GM18951 (cell line): ENCODE measurements around the gene FBXL3.
A peak's percentile ranks its signal among the peaks of the same experiment; 100 is the strongest.

Experiments
- POLR2A ChIP-seq: IDR thresholded peaks from 4 replicates; pipeline ENCODE4 v1.6.1; 2011; ENCODE audit warnings: mild to moderate bottlenecking; ENCODE audit not compliant: insufficient read length, insufficient read depth; ENCODE audit errors: extremely low read depth
- in situ Hi-C: fragments of 300-500 bp; cut with MboI; formaldehyde crosslinking; loops from one replicate; pipeline ENCODE4 v1.12.0; 2022; ENCODE audit warnings: low sequenced_read_pairs, mixed read lengths, inconsistent platforms; ENCODE audit not compliant: unreplicated experiment

FBXL3 gene

DNA sequence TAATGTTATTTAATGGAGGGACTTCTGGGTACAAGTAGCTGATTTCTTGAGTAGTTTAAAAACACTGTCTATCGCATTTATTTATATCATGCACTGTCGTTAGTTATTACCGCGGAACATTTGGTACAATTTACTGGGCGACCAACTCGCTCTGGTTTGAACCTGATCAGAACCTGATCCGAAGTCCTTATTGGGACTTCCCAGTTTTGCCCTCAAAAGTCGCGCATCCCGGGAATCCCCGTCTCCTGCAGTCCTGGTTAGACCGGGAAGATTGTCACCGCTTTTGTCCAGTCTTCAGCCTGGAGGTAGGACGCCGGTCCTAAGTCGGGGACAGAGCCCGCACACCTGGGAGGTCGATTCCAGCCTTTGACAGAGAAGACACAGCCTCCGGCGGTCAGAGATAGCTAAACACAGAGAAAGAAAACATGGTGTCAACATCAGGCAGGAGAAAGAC is 34.4 kb downstream of the FBXL3 start:
- no peak for TF ChIP-seq POLR2A
- in situ Hi-C loops: no loop called here

GRCh38 chr13:76991796-76992547 is 35.0 kb downstream of the FBXL3 start, which contains the start of gene CLN5:
Gene CLN5, plus strand, starts transcription at chr13:76992081. Its CDS starts 18 bp downstream, at chr13:76992099.
- in situ Hi-C loops: no loop called here
- TF ChIP-seq POLR2A: peak; percentile 98

GRCh38 chr13:76991432-76991795 is 35.5 kb downstream of the FBXL3 start:
- TF ChIP-seq POLR2A: no peak
- in situ Hi-C loops: no loop called here

- no peak for TF ChIP-seq POLR2A
- in situ Hi-C loops: no loop called here
These were observed 43.3 kb downstream of the FBXL3 start for GRCh38 chr13:76983676-76984075.

GRCh38 chr13:76982061-76982460 is 44.9 kb downstream of the FBXL3 start:
- TF ChIP-seq POLR2A: no peak
- in situ Hi-C loops: no loop called here

GRCh38 chr13:76980075-76980718 is 46.8 kb downstream of the FBXL3 start:
- no peak for TF ChIP-seq POLR2A
- in situ Hi-C loops: no loop called here

DNA sequence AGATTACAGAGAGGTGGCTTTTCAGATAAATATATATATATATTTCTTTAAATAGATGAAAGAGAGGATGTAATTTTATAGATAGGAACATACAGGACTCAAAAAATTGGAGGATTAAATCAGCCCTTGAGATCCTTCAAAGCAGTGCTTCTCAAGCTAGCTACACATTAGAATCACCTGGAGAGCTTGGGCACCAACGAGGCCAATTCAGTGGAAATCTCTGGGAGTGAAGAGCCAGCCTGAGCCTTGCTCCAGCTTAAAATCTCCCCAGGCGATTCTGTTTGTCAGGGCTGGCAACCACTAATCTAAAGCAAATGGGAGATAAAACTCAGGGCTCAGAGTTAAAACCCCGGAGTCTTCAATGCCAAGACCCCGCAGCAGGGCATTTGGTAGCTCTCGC is 50.0 kb downstream of the FBXL3 start:
- in situ Hi-C loops: no loop called here
- TF ChIP-seq POLR2A: no peak

DNA sequence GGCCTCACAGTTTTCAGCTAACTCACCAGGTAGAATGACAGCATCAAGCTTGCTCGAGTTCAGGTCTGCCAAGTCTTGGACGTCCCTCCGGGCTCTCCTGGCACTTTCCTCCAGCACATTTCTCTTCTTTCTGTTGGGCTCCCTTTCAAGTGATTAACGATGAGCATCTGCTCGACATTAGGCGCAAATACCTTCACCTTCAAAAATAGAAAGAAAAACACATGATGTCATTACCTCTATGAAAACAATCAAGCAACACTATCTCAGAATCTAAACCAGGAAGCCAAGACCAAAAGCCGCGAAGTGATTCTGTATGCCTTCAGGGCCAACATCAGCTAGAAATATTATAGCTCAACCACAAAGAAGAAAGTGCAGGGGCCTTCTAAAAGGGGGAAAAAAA is 50.5 kb downstream of the FBXL3 start:
- TF ChIP-seq POLR2A: no peak
- in situ Hi-C loops: no loop called here

DNA sequence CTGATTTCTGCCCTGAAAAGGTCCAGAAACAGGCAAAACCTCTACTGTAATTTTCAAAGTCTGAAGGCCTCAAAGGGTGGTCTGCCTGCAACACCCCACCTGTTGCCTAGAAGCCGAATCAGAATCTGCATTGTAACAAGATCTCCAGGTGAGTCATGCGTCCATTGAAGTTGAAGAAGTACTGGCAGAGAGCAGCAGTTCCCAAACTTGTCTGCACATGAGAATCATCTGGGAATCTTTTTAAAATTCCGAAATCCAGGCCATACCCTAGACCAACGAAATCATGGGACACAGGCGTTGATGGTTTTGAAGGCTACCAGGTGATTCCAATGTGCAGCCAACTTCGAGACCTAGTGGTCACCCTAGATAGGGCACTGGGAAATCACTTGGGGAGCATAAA is 51.1 kb downstream of the FBXL3 start:
- TF ChIP-seq POLR2A: no peak
- in situ Hi-C loops: no loop called here

DNA sequence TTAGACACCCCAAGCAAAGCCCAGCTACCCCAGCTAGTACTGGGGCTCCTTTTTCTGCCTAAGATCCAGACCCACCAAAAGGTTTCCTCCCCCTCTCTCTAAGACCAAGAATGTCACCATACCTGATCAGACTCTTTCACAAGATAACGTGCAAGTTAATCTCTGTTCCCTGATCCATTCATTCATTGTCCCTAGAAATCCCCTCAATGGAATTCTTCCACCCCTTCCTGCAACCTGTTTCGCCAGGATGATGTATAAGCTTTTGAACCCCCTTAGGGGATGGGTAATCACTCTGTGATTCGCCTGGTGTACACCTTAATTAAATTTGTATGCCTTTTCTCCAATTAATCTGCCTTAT is 52.4 kb downstream of the FBXL3 start:
- TF ChIP-seq POLR2A: no peak
- in situ Hi-C loops: no loop called here

DNA sequence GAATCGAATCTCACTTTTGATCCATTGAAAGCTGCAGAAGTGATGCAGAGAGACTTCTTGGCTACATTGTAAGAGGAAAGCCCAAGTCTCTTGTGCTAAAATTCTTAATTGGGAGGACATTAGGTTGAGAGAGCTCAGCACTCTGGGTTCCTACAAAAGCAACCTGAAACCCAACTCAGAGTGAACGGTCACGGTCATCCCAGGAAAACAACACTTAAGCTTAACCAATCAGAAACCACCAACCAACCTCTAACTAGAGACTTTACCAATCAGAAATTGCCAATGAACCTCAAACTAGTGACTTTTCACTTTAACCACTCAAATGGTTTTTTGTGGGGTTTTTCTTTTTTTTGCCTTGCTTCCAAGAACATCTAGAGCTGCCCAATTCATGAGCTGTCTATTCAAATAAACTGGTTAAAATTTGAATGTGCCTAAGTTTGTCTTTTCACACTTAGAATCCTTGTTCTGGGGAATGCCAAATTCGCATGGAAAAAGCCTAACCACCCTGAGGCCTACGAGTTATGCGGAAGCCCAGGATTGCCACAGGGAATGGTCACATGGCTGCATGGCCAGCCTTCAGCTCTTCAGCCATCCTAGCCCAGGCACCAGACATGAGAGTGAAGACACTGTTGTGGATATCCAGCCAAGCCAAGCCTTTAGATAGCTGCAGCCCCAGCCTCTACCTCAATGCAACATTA is 52.9 kb downstream of the FBXL3 start:
- no peak for TF ChIP-seq POLR2A
- in situ Hi-C loops: no loop called here

- in situ Hi-C loops: no loop called here
- no peak for TF ChIP-seq POLR2A
These were observed 54.8 kb downstream of the FBXL3 start for GRCh38 chr13:76971851-76972829.

DNA sequence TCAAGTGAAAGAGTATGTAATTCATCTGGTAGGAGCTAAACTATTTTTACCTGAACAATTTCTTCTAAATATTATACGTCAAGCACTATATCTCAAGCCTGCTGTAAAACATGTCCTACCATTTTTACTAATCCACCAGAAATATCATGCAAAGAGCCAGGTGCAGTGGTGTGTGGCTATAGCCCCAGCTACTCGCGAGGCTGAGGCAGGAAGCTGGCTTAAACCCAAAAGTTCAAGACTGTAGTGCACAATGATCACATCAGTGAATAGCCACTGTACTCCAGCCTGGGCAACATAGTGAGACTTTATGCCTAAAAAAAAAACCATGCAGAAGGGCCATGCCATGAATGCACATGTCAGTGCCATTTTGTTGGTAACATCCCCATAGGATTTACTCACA is 55.7 kb downstream of the FBXL3 start:
- in situ Hi-C loops: no loop called here
- no peak for TF ChIP-seq POLR2A
